HepG2 (cell line): ENCODE results near the gene CDC42EP3. TPM values are rescaled to one million over a fixed set of nuclear protein-coding genes. Genes with fewer than 3 reads are reported as not detected.

Source experiments
- BORCS8-MEF2B ChIP-seq: sonication (generic); formaldehyde crosslinking; IDR thresholded peaks from 2 replicates; pipeline ENCODE4 v1.8.0; 2022; ENCODE audit warnings: mild to moderate bottlenecking, missing genetic modification reagents
- CCDC6 ChIP-seq: sonication (generic); formaldehyde crosslinking; IDR thresholded peaks from 2 replicates; pipeline ENCODE4 v1.8.1; 2022; ENCODE audit warnings: mild to moderate bottlenecking, missing genetic modification reagents, moderate library complexity
- HNF4G ChIP-seq, 2 experiments: sonication (generic) in 1 of 2; formaldehyde crosslinking in 1 of 2; IDR thresholded peaks; 2 replicates each; pipeline versions ENCODE4 v1.4.0 to v1.6.1; 2011 to 2020; ENCODE audit warnings: borderline replicate concordance in 2 of 2, low read depth in 2 of 2, mild to moderate bottlenecking in 2 of 2, low read length in 1 of 2, missing genetic modification reagents in 1 of 2, moderate library complexity in 1 of 2
- HOXA3 ChIP-seq: sonication (generic); formaldehyde crosslinking; IDR thresholded peaks from 2 replicates; pipeline ENCODE4 v1.5.0; 2020; ENCODE audit warnings: missing genetic modification reagents
- HOXA7 ChIP-seq: sonication (generic); formaldehyde crosslinking; IDR thresholded peaks from 2 replicates; pipeline ENCODE4 v1.8.1; 2022; ENCODE audit warnings: mild to moderate bottlenecking, missing genetic modification reagents, moderate library complexity
- MEIS1 ChIP-seq: sonication (generic); formaldehyde crosslinking; IDR thresholded peaks from 2 replicates; pipeline ENCODE4 v1.9.0; 2021; ENCODE audit warnings: mild to moderate bottlenecking, missing genetic modification reagents, moderate library complexity, borderline replicate concordance
- RAD51 ChIP-seq: fragments of 450-650 bp; IDR thresholded peaks from 2 replicates; pipeline ENCODE4 v1.6.1; 2016; ENCODE audit warnings: borderline replicate concordance
- RBM39 ChIP-seq: fragments of 200-400 bp; formaldehyde crosslinking; IDR thresholded peaks from one replicate; pipeline ENCODE4 v1.6.1; 2018; ENCODE audit warnings: antibody characterized with exemption, mild to moderate bottlenecking, low read depth, low read length; ENCODE audit not compliant: poor library complexity, severe bottlenecking
- SRSF1 ChIP-seq: fragments of 200-400 bp; formaldehyde crosslinking; optimal IDR thresholded peaks from 2 replicates; pipeline ENCODE3; 2017; ENCODE audit warnings: mild to moderate bottlenecking, low read depth, low read length, moderate library complexity
- TCF7L2 ChIP-seq: IDR thresholded peaks from 2 replicates; pipeline ENCODE4 v1.6.1; 2011; ENCODE audit warnings: mild to moderate bottlenecking, low read depth, low read length, moderate library complexity
- ZFAT ChIP-seq: sonication (generic); formaldehyde crosslinking; conservative IDR thresholded peaks from 2 replicates; pipeline ENCODE4 v1.8.1; 2023; ENCODE audit warnings: missing genetic modification reagents, inconsistent platforms
- ZNF251 ChIP-seq: sonication (generic); formaldehyde crosslinking; IDR thresholded peaks from 2 replicates; pipeline ENCODE4 v1.9.0; 2021; ENCODE audit warnings: mild to moderate bottlenecking, missing genetic modification reagents
- ZNF33A ChIP-seq: sonication (generic); formaldehyde crosslinking; IDR thresholded peaks from 2 replicates; pipeline ENCODE4 v1.5.1; 2020; ENCODE audit warnings: missing genetic modification reagents, mild to moderate bottlenecking, moderate library complexity, borderline replicate concordance
- ZNF510 ChIP-seq: sonication (generic); formaldehyde crosslinking; IDR thresholded peaks from 2 replicates; pipeline ENCODE4 v1.4.0; 2020; ENCODE audit warnings: low read depth, mild to moderate bottlenecking, missing genetic modification reagents
- ZNF737 ChIP-seq: sonication (generic); formaldehyde crosslinking; IDR thresholded peaks from 2 replicates; pipeline ENCODE4 v1.5.0; 2020; ENCODE audit warnings: missing genetic modification reagents, mild to moderate bottlenecking, borderline replicate concordance
- ZNF816 ChIP-seq: sonication (generic); formaldehyde crosslinking; IDR thresholded peaks from 2 replicates; pipeline ENCODE4 v1.8.0; 2022; ENCODE audit warnings: missing genetic modification reagents, mild to moderate bottlenecking, borderline replicate concordance
- ZNF879 ChIP-seq: sonication (generic); formaldehyde crosslinking; IDR thresholded peaks from 2 replicates; pipeline ENCODE4 v1.8.1; 2023; ENCODE audit warnings: missing genetic modification reagents
- polyA plus RNA-seq, 8 experiments: library from polyadenylated mRNA; depleted of rRNA in 3 of 8; stranded (reverse) in 7 of 8; unstranded in 1 of 8; fragments of >200 nt; fragmentation: Illumina TruSeq in 4 of 8; extraction: Trizol in 4 of 8; gene quantifications; 2 replicates each; pipeline versions ENCODE4 v1.2.1 to v1.2.3, GENCODE V29; 2011 to 2016; ENCODE audit warnings: low read depth in 4 of 8, missing spikeins in 1 of 8, mixed read lengths in 1 of 8; ENCODE audit not compliant: insufficient read depth in 1 of 8
- total RNA-seq, 5 experiments: library from RNA; depleted of rRNA; stranded (reverse); fragments of >200 nt; fragmentation: Illumina TruSeq; extraction: Trizol; gene quantifications; 2 replicates each; pipeline ENCODE4 v1.2.3, GENCODE V29; 2016; ENCODE audit warnings: low read depth in 1 of 5
- TF ChIP-seq, protein P1 (sequence below): sonication (generic); formaldehyde crosslinking; IDR thresholded peaks from 2 replicates; pipeline ENCODE4 v1.8.1; 2023; ENCODE audit warnings: mild to moderate bottlenecking, moderate library complexity, missing genetic modification reagents
- TF ChIP-seq, protein P2 (sequence below): sonication (generic); formaldehyde crosslinking; IDR thresholded peaks from 2 replicates; pipeline ENCODE4 v1.8.1; 2023; ENCODE audit warnings: mild to moderate bottlenecking, missing genetic modification reagents
- TF ChIP-seq, protein P3 (sequence below): sonication (generic); formaldehyde crosslinking; IDR thresholded peaks from 2 replicates; pipeline ENCODE4 v1.4.0; 2020; ENCODE audit warnings: missing genetic modification reagents
- TF ChIP-seq, protein P4 (sequence below): sonication (generic); formaldehyde crosslinking; IDR thresholded peaks from 2 replicates; pipeline ENCODE4 v1.8.0; 2022; ENCODE audit warnings: low read depth, missing genetic modification reagents
- TF ChIP-seq, protein P5 (sequence below): conservative IDR thresholded peaks from 2 replicates; pipeline ENCODE4 v1.6.1; 2018; ENCODE audit warnings: missing genetic modification reagents

Gene CDC42EP3
- total and polyA plus RNA-seq, 2 of the 13 experiments (the other 11 are each of a cell fraction or from before 2014, with no cell fraction given) = 0.01 TPM; not detected in 1

DNA sequence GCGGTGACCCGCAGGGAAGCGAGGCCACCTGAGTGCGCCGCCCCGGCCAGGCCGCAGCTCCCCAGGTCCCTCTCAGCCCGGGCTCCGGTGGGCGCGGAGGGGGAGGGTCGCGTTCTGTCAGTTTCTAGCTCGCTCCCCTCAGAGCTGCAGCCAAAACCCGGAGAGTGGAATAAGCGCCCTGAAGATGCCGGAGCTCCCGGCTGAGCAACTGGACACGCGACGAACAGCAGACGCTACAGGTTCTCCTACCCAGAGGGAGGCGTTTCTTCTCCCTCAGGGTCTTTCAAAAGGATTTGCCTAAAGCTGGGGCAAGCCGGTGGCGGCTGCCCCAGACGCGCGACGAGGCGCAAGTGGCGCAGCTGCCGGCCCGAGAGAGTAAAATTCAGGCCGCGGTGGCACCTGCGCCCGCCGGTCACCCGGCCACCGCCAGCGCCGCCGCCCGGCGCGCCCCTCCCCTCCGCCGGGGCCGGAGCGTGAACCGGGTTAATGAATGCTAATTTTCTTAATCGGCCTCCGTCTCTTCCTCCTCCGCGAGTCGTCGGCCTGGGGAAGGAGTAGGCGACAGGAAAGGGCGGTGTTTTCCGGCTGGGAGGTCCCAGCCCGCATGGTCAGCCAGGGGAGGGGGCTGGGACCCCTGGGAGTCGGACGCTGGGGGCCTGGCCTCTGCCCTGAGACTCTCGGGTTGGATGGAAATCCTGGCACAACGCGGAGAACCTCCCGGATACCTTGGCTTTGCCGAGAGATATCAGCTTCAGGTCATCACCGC lies 845 bp upstream of the CDC42EP3 start (continued):
- TF ChIP-seq, protein P1, sequence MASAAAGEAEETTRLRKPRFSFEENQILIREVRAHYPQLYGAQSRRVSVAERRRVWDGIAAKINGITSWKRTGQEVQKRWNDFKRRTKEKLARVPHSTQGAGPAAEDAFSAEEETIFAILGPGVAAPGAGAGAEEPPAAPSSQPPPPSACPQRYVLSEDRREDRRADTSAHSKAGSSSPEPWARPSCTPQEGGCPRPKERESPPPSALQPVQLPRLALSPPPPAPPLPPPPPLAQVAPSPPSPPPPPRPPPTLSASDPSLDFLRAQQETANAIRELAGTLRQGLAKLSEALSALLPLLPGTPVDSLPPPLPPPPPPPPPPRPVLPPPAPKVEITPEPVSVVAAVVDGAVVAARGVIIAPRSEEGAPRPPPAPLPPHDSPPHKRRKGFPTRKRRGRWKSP (CRISPR knock-in tag) = 0 out of 2 replicates have a peak, but pooled peaks have one; percentile 58
- TF ChIP-seq HOXA3 (CRISPR knock-in tag) (0 out of 2 replicates have a peak, but pooled peaks have one; percentile 12), ZNF510 (CRISPR knock-in tag) (no peak), ZNF879 (no peak), ZFAT (CRISPR knock-in tag) (no peak), HOXA7 (no peak), ZNF33A (CRISPR knock-in tag) (no peak), BORCS8-MEF2B (CRISPR knock-in tag) (no peak), ZNF737 (CRISPR knock-in tag) (no peak), RAD51 (no peak), TCF7L2 (no peak), ZNF816 (no peak), CCDC6 (CRISPR knock-in tag) (no peak), MEIS1 (CRISPR knock-in tag) (no peak), HNF4G (IDR thresholded peaks at IDR 0.05; ENCODE audit: borderline replicate concordance, low read depth, low read length) (no peak), HNF4G (CRISPR knock-in tag; IDR thresholded peaks at IDR 0.05; ENCODE audit: borderline replicate concordance, low read depth) (no peak), ZNF251 (no peak), SRSF1 (no peak), RBM39 (peak; percentile 56)
- TF ChIP-seq, protein P2, sequence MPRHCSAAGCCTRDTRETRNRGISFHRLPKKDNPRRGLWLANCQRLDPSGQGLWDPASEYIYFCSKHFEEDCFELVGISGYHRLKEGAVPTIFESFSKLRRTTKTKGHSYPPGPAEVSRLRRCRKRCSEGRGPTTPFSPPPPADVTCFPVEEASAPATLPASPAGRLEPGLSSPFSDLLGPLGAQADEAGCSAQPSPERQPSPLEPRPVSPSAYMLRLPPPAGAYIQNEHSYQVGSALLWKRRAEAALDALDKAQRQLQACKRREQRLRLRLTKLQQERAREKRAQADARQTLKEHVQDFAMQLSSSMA = no peak
- TF ChIP-seq, protein P3, sequence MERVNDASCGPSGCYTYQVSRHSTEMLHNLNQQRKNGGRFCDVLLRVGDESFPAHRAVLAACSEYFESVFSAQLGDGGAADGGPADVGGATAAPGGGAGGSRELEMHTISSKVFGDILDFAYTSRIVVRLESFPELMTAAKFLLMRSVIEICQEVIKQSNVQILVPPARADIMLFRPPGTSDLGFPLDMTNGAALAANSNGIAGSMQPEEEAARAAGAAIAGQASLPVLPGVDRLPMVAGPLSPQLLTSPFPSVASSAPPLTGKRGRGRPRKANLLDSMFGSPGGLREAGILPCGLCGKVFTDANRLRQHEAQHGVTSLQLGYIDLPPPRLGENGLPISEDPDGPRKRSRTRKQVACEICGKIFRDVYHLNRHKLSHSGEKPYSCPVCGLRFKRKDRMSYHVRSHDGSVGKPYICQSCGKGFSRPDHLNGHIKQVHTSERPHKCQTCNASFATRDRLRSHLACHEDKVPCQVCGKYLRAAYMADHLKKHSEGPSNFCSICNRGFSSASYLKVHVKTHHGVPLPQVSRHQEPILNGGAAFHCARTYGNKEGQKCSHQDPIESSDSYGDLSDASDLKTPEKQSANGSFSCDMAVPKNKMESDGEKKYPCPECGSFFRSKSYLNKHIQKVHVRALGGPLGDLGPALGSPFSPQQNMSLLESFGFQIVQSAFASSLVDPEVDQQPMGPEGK (CRISPR knock-in tag) = peak; percentile 7; the same call in 1 of the 2 replicates
- TF ChIP-seq, protein P4, sequence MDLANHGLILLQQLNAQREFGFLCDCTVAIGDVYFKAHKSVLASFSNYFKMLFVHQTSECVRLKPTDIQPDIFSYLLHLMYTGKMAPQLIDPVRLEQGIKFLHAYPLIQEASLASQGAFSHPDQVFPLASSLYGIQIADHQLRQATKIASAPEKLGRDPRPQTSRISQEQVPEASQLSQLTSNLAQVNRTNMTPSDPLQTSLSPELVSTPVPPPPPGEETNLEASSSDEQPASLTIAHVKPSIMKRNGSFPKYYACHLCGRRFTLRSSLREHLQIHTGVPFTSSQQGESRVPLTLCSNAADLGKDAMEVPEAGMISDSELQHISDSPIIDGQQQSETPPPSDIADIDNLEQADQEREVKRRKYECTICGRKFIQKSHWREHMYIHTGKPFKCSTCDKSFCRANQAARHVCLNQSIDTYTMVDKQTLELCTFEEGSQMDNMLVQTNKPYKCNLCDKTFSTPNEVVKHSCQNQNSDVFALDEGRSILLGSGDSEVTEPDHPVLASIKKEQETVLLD (CRISPR knock-in tag) = no peak
- TF ChIP-seq, protein P5, sequence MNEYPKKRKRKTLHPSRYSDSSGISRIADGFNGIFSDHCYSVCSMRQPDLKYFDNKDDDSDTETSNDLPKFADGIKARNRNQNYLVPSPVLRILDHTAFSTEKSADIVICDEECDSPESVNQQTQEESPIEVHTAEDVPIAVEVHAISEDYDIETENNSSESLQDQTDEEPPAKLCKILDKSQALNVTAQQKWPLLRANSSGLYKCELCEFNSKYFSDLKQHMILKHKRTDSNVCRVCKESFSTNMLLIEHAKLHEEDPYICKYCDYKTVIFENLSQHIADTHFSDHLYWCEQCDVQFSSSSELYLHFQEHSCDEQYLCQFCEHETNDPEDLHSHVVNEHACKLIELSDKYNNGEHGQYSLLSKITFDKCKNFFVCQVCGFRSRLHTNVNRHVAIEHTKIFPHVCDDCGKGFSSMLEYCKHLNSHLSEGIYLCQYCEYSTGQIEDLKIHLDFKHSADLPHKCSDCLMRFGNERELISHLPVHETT (CRISPR knock-in tag) = no peak
